AML-193 (cell line): ENCODE results near the gene CHD6.

Experiments
- DNase-seq, 2 experiments: peaks; one replicate each; lab custom pipeline; 2025; lab: John Stamatoyannopoulos, UW

CHD6 gene, protein sequence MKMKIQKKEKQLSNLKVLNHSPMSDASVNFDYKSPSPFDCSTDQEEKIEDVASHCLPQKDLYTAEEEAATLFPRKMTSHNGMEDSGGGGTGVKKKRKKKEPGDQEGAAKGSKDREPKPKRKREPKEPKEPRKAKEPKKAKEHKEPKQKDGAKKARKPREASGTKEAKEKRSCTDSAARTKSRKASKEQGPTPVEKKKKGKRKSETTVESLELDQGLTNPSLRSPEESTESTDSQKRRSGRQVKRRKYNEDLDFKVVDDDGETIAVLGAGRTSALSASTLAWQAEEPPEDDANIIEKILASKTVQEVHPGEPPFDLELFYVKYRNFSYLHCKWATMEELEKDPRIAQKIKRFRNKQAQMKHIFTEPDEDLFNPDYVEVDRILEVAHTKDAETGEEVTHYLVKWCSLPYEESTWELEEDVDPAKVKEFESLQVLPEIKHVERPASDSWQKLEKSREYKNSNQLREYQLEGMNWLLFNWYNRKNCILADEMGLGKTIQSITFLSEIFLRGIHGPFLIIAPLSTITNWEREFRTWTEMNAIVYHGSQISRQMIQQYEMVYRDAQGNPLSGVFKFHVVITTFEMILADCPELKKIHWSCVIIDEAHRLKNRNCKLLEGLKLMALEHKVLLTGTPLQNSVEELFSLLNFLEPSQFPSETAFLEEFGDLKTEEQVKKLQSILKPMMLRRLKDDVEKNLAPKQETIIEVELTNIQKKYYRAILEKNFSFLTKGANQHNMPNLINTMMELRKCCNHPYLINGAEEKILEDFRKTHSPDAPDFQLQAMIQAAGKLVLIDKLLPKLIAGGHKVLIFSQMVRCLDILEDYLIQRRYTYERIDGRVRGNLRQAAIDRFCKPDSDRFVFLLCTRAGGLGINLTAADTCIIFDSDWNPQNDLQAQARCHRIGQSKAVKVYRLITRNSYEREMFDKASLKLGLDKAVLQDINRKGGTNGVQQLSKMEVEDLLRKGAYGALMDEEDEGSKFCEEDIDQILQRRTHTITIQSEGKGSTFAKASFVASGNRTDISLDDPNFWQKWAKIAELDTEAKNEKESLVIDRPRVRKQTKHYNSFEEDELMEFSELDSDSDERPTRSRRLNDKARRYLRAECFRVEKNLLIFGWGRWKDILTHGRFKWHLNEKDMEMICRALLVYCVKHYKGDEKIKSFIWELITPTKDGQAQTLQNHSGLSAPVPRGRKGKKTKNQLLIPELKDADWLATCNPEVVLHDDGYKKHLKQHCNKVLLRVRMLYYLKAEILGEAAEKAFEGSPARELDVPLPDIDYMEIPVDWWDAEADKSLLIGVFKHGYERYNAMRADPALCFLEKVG (N-terminal part only)

GRCh38 chr20:41617902-41618806 lies at the start of gene CHD6:
CHD6 (minus strand) TSS chr20:41618377; CDS start chr20:41551337, 67,040 bp downstream.
- peak; percentile 96 to 98 for DNase-seq

DNA sequence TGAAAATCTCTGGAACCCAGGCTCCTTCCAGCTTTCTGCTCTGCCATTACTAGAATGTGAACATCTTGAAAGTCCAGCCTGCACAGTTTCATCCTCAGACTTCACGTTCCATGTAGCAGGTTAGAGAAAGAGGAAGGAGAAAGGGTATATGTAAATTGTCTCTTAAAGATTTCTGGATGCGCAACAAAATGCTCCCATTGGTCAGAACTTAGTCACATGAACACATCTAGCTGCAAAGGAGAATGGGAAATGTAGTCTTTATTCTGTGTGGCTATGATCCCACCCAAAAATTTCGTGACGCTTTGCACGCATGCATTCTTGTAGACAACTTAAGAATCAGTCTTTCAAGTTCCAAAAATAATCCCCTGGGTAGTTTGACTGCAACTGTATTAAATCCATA lies 46.4 kb upstream of the CHD6 start:
- peak; percentile 3 to 5 for DNase-seq

- peak; percentile 29 to 30 for DNase-seq
Observed at GRCh38 chr20:41657655-41658054, 39.5 kb upstream of the CHD6 start.

- no peak for DNase-seq
Observed at GRCh38 chr20:41655962-41656618, 37.9 kb upstream of the CHD6 start.

GRCh38 chr20:41654884-41655283 lies 36.7 kb upstream of the CHD6 start:
- no peak for DNase-seq

GRCh38 chr20:41654292-41654691 lies 36.1 kb upstream of the CHD6 start:
- no peak for DNase-seq

DNA sequence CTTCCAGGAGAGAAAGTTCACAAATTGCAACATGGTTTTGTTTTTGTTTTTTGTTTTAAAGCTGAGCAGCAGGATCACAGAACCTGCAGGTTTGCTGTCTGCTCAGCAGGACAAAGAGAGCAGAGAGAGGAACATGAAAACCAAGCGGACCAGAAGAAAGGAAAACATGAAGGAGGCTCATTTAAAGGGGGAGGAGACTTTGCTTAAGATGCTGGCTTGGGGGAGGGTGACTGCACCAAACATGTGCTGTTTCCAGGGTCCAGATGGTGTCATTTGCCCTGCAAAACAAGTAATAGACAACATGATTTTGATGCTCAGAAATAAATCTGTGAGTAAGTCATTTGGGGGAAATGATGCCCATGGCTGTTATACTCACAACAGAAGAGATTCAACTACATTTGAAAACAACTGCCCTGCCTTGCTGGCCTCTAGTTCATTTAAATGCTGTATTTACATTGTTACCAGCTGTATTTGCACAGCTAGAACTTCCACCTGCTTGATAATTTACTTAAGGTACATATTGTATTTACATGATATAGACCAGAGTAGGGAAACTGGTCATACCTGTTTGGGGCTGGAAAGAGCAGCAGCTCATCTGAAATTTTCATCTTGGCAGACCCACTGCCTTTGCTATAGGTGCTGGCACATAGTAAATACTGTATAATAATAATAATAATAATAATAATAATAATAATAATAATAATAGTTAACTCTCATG lies 32.2 kb upstream of the CHD6 start:
- DNase-seq = no peak

DNA sequence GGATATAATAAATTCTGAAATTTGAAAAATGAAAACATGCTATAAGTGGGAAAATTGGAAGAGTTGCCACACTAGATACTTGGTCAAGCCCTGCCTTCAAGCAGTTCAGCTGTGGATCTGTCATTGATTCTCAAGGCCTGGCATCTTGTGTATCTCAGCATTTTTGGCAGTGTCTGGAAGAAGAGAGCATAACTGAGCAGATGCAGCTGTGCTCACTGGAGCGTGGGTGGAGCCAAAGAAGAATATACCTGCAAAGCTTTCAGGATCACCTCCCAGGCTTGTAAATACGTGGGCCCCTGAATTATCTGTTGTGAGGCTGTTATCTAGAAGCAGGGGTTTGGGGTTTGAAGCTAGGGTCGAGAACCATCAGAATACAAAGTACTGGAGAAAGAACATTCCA lies 31.3 kb upstream of the CHD6 start:
- DNase-seq = no peak

GRCh38 chr20:41645372-41645771 lies 27.2 kb upstream of the CHD6 start:
- DNase-seq = no peak

DNA sequence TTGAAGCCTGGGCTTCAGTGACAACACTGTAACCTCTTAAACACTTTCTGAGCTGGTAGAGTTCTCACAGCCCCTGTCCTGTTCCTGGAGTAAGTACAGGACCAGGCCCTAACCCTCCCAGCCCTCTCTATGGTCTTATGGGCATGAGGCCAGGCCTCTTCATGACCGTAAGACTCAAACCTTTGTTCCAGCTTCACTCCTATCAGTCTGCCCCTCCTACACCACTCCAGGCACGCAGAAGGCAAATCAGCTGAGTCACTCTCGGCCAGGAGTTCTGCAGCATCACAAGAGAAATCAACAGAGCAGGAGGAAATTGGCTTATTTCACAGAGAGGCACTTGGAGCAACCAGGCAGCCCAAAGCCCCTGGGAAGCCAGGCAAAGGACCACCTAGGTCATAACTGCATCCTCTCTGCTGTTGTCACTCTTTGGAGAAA lies 25.3 kb upstream of the CHD6 start:
- DNase-seq = no peak

- no peak for DNase-seq
Observed at GRCh38 chr20:41639630-41640029, 21.5 kb upstream of the CHD6 start.

- no peak for DNase-seq
Observed at GRCh38 chr20:41638456-41638855, 20.3 kb upstream of the CHD6 start.

DNA sequence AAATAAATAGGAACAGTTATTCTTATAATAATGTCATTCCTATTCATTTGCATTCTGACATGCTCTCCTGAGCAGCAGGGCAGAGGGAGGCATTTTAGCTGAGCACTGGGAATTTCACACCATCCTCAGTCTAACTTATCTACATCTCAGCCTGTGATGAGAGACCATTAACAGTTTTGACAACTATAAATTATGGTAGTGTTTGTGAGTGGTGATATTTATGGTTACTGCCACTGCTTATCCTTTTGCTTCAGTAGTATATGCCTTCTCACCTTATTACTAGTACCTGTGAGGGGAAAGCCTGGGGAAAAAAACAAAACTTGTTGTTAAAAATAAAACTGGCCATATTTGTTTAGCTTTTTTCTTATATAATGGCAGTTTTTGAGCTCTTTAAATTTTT lies 17.0 kb upstream of the CHD6 start:
- no peak for DNase-seq

DNA sequence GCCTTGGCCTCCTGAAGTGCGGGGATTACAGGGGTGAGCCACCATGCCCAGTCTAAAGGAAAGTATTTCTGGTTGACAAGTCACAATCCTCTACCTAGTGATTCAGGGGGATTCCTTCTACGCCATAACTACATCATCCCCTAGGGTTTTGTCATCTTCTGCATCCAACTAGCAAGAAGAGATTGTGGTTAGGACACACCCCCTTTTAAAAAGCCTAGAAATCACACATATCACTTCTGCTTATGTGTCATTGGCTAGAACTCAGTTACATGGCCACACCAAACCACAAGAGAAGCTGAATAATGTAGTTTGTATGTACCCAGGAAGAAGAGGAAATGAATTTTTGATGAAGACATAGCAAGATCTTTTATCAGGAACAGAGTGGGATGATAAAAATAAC lies 14.7 kb upstream of the CHD6 start:
- DNase-seq = peak in 1 of 2 experiments; percentile 23

- DNase-seq = no peak
Observed at GRCh38 chr20:41631826-41632225, 13.6 kb upstream of the CHD6 start.

DNA sequence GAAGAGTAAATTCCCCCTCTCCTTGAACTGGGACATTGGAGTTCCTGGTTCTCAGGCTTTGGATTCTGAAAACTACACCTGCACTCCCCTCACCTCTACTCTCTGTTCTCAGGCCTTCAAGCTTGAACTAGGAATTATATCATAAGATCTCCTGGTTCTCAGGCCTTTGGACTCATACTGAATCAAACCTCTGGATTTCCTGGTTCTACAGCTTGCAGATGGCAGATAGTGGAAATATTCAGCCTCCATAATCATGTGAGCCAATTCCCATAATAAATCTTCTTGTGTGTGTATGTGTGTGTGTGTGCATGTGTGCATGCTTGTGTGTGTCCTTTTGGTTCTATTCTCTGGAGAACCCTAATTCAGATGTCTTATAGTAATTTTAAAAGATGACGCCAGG lies 12.7 kb upstream of the CHD6 start:
- DNase-seq = no peak

- no peak for DNase-seq
Observed at GRCh38 chr20:41627611-41628244, 9.6 kb upstream of the CHD6 start.

- DNase-seq = no peak
Observed at GRCh38 chr20:41627001-41627495, 8.9 kb upstream of the CHD6 start.
